ENCODE measurements around the gene MELK. TPM values are rescaled to one million over a fixed set of nuclear protein-coding genes. Genes with fewer than 3 reads are reported as not detected.

MELK gene
- polyA plus RNA-seq, 3 donors, result 19.5 to 24.0 (median 22.1) TPM

DNA sequence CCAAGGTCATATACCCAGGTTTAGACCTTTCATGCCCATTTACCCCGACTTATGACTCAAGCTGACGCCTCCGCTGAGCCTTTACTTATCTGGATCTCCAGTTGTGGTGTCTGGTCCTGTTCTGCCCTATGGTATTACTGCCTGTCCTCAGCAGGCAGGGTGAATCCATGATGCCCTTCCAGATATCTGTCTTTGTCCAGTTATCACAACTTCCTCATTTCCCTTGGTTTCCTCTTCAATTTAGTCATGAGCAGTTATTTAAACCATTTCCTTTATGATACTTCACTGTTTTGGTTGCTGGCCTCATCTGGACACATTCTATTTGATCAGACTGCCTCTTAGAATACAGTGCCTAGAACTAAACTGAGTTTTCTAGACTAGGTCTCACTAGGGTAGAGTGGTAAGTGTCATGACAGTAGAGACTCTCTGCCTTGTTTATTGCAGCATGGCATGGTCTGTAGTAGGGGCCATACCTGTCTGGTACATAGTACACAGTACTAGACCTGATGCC lies 93.3 kb downstream of the MELK start:
- DNase-seq (ENCODE audit: low read depth in 3 of 3, low spot score in 2 of 3), result no peak

DNA sequence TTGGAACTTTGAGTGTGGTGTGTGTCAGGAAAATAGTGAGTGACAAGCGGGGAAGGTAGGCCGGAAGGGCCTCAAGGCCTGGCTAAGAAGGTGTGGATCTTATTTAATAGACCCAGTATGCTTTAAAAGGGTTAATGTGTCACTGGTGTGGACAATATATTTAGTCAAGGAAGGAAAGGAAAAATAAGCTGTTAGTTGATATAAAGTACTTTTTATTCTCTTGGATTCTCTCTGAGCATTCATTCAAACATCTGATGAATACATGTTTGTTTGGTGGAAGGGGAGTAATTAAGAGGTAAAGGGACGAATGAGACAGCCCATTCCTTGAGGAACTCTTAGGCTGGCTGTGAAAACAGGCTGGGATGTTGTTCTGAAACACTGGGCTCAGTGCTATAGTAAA lies 98.9 kb downstream of the MELK start:
- no peak for DNase-seq (ENCODE audit: low read depth in 3 of 3, low spot score in 2 of 3)

DNA sequence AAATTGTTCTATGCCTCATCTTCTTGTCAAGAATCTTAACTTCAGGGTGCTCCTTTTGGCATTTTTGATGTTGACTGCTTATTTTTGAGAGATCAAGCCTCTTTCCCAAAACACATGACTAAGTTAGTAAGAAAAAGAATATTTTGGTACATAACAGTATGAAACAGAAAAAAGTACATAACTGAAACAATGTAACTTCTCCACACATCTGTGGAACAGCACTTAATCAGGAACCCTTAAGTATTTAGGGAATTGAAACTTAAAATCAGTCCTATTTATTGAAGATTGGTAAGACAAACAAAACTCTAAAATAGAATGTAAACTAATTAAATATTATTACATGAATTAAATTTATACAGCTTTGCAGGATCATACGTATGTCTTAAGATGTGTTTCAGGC lies 103.4 kb downstream of the MELK start:
- no peak for DNase-seq (ENCODE audit: low read depth in 3 of 3, low spot score in 2 of 3)

DNA sequence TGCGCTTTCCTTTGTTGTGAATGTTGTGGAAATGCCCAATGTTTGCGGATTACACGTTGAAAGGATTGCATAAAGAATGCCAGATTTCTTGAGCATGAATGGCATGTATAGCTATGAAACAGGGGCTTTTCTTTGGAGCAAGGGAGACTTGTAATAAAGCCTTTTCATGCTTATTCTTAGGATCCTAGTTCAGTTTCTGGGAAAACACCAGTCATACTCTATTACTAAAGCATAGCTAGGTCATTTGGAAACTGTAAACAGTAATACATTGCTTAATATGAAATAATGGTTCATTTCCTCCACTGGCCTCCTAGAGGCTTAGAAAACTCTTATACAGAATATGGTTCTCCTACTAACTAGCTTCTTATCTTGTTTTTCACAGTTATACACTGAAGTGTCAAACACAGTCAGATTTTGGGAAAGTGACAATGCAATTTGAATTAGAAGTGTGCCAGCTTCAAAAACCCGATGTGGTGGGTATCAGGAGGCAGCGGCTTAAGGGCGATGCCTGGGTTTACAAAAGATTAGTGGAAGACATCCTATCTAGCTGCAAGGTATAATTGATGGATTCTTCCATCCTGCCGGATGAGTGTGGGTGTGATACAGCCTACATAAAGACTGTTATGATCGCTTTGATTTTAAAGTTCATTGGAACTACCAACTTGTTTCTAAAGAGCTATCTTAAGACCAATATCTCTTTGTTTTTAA lies 104.2 kb downstream of the MELK start:
- DNase-seq (ENCODE audit: low read depth in 3 of 3, low spot score in 2 of 3), result no peak

DNA sequence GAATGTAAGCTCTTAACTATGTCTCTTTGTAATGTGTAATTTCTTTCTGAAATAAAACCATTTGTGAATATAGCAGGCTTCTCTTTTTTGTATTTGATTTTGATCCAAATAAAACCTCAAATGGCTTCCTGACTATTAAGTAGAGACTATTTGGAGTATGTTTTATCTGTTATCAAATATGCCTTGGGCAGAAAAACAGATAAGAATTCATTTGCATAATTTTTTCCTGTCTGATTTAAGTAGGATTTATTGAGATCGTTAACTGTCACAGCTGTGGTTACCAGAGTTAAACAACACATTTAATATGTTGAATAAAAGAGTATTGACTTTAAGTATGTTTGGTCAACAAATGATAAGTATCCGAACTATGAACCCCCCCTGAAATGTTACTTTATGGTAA lies 104.9 kb downstream of the MELK start:
- DNase-seq (ENCODE audit: low read depth in 3 of 3, low spot score in 2 of 3), result no peak

DNA sequence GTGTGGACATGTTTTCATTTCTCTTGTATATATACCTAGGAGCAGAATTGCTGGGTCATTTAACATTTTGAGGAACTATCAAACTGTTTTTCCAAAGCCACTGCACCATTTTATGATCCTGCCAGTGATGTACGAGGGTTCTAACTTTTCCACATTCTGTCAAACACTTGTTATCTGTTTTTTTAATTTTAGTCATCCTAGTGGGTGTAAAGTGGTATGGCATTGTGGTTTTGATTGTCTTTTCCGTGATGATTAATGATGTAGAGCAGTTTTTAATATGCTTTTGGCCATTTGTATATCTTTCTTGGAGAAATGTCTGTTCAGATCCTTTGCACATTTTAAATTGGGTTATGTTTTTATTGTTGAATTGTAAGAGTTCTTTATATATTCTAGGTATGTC lies 107.0 kb downstream of the MELK start:
- no peak for DNase-seq (ENCODE audit: low read depth in 3 of 3, low spot score in 2 of 3)

DNA sequence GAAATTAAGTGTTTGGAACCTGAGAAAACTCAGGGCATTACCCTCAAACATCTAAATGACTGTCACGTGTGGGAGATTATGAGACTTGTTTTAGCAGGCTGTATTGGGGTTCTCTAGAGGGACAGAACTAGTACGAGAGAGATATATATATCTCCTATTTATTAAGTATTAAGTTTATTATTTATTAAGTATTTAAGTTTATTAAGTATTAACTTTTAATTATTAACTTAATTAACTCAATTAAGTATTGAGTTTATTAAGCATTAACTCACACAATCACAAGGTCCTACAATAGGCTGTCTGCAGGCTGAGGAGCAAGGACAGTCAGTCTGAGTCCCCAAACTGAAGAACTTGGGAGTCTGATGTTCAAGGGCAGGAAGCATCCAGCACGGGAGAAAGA lies 113.8 kb downstream of the MELK start:
- no peak for DNase-seq (ENCODE audit: low read depth in 3 of 3, low spot score in 2 of 3)

DNA sequence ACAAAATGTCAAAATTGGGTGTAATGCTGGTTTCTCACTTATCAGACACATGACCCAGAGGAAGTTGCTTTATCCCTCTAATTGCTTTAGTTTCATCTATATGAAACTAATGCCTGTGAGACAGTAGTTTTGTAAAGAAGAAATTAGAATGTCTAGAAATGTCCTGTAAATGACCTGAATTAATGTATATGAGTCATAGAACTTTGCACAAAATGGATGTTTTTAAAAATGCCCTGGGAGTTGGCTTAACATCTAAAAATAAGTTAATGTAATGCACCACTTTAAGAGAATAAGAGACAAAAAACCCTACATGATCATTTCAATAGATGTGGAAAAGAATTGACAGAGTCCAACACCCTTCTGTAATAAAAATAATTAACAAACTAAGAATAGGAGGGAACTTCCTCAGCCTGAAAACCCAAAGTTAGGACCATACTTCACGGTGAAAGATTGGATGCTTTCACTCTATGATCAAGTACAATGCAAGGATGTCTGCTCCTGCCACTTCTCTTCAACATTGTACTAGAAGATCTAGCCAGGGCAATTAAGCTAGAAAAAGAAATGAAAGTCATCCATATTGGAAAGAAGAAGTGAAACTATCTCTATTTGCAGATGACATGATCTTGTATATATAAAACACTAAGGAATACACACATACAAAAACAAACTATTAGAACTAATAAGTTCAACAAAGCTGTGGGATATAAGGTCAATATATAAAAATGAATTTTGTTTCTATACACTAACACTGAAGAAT lies 117.9 kb downstream of the MELK start:
- no peak for DNase-seq (ENCODE audit: low read depth in 3 of 3, low spot score in 2 of 3)

DNA sequence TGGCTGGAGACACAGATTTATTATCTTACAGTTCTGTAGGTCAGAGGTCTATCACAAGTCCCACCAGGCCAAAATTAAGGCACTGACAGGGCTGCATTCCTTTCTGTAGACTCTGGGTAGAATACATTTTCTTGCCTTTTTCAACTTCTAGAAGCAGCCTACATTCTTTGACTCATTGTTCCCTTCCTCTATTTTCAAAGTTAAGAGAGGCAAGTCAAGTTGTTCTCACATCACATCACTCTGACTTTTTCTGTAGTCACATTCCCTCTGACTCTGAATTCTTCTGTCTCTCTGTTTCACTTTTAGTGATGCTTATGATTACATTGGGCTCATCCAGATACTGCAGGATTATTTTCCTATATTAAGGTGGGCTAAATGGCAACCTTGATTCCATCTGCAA lies 119.0 kb downstream of the MELK start:
- DNase-seq (ENCODE audit: low read depth in 3 of 3, low spot score in 2 of 3), result no peak

DNA sequence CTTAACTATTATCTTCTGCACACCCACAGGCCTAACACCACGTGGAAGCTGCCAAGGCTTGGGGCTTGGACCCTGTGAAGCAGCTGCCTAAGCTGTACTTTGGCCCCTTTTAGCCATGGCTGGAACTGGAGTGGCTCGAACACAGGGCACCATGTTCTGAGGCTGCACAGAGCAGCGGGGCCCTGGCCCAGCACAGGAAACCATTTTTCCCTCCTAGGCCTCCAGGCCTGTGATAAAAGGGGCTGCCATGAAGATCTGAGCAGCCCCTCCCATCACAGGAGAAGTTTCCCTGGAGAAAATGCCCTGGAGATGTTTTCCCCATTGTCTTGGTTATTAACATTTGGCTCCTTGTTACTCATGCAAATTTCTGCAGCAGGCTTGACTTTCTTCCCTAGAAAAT lies 126.3 kb downstream of the MELK start:
- no peak for DNase-seq (ENCODE audit: low read depth in 3 of 3, low spot score in 2 of 3)

DNA sequence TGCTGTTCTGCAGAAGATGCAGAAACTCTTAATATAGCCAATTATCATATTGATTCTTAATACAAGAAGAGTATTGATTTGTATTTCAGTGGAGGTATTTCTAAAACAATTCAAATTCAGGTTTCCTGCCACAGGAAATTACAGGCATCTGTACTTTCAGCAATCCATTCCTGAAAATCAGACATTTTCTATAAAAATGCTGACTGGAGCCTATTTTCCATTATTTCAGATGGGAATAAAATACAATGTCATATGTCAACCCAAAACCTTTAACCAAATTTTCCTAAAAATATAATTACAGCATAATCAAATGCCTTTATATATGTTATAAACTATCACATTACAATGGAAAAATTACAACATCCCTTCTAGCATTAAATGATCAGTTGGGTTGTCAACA lies 131.5 kb downstream of the MELK start:
- no peak for DNase-seq (ENCODE audit: low read depth in 3 of 3, low spot score in 2 of 3)

DNA sequence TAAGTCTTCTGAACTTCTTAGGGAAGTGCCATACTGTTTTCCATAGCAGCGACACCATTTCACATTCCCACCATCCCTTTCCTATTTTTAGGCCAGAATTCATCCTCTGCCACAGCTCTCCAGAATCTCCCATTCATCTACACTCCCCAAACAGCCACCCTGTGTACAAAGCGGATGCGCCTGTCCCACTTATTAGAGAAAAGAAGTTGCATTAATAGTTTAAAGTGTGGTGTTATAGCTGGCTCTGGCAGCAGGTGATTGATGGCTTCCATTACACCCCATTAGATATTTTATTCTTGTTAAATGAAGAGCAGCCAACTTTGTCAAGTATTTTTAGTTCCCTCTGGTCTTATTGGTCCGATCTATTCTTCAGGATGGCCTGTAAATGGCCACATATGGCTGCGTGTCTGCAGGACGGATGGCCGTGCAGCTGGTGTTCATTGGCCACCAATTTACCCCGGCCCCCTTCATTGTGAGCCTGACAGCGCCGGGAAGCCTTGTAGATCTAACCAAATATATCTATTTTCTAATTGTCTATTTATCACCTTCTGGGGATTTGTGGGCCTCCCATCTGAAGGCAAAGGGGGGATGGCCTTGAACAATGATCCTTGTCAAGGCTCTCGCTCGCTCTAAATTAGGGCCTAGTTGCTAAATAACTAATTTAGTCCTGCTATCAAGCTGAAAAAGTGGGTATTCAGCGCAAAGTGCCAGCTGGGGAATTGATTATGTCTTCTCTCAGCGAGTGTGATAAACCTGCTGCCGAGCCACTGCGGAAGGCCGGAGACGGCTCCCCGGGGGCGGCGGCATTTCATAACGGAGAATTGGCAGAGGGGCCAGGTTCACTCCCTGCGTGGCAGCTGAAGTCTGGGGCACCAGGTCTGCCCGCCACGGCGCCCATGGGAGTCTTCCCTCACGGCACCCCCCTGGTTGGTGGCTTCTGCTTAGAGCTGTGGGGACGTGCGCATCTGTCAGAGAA lies 141.1 kb downstream of the MELK start:
- DNase-seq (ENCODE audit: low read depth in 3 of 3, low spot score in 2 of 3), result no peak

DNA sequence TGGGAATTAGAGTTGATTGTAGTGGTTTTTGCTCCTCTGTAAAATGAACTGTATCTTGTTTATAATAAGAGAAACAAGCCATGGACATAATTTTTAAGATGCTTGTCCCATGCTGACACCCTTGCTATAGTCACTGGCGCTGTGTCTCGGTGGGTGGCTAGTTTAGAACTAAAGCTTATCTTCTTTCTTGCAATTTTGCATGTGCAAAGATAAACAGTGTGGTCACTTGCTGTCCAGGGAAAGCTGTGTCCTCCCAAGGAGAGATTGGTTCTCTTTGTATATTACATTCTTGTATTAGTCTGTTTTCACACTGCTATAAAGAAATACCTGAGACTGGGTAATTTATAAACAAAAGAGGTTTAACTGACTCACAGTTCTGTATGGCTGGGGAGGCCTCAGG lies 143.8 kb downstream of the MELK start:
- DNase-seq (ENCODE audit: low read depth in 3 of 3, low spot score in 2 of 3), result no peak

DNA sequence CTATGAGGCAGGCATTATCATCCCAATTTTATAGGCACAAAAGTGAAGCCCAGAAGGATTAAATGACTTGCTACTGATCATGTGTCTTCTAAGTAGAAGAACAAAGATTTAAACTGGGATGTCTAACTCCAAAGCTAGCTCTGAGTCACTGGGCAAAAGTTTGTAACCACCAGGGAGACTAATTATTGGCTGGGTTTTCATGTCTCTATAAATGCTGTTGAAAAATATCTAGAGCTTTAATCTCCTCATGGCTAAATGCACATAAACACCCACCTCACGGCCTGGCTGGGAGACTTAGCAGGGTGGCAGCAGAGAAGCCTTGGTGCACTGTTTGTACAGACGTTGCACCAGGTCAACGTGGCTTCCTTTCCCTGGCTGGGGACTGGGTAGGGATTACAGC lies 144.6 kb downstream of the MELK start:
- no peak for DNase-seq (ENCODE audit: low read depth in 3 of 3, low spot score in 2 of 3)

DNA sequence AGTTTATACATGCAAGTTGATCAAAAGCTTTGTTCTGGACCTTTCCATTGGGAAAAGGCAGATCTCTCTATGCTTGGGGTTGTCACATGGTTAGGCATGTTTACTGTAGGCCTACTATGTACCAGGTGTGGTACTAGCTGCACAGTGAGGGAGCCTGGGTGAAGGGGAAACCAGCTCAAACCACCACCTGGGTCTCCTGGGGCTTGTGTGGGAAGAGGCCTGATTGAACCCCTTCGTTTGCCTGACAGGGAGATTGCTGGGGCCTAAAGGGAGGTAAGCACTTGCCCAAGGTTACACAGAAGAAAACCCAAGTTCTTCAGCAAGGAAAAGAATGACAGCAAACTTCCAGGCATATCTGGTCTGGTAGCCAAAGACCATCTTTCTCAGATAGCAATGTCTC lies 145.9 kb downstream of the MELK start:
- DNase-seq (ENCODE audit: low read depth in 3 of 3, low spot score in 2 of 3), result no peak

DNA sequence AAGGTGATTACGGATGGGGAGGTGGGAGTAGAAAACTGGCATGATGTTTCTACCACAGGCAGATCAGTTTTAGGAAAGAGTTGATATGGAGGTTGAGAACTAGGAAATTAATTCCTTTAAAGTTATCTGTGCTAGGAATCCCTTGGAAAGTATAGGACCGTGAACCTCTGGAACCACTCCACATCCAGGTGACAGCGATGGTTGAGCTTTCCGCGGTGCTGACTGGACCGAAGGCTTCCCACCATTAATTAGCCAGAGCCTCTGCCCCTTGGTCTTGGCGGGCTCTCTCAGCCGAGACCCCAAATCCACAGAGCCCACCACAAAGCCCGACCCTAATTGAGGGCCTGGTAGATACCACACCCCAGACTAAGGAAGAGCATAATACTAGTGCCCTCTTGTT lies 147.3 kb downstream of the MELK start:
- DNase-seq (ENCODE audit: low read depth in 3 of 3, low spot score in 2 of 3), result no peak

DNA sequence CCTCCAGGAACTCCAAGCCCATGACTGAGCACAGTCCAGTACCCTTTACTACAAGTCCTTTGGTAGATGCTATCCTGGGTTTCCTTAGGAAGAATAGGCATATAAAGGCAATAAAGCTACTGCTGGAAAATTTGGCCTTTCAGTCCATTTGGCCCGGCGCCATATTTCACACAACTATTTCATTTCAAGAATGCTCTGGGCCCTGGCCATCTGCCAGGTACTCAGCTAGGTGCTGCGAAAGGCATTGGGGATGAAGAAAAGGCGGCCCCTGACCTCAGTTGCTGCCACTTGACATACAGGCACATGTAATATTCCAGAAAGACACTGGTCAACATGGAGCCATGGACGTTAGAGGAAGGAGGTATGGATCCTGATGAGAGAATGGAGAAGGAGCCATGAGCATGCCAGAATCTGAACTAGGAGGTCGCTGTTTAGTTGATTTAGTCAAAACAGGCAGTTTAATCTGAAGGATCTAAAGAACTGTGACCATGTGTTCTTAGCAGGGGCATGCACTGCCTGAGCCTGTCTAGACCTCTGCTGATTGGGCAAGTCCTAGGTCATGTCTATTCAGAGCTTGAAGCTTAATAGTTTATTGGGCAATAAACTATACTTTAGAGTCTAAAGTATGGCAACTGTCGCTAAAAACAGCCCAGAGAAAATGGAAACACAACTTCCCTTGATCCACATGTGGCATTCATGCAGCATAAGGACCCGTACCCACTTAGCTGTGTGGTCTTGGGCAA lies 149.3 kb downstream of the MELK start:
- DNase-seq (ENCODE audit: low read depth in 3 of 3, low spot score in 2 of 3), result no peak

DNA sequence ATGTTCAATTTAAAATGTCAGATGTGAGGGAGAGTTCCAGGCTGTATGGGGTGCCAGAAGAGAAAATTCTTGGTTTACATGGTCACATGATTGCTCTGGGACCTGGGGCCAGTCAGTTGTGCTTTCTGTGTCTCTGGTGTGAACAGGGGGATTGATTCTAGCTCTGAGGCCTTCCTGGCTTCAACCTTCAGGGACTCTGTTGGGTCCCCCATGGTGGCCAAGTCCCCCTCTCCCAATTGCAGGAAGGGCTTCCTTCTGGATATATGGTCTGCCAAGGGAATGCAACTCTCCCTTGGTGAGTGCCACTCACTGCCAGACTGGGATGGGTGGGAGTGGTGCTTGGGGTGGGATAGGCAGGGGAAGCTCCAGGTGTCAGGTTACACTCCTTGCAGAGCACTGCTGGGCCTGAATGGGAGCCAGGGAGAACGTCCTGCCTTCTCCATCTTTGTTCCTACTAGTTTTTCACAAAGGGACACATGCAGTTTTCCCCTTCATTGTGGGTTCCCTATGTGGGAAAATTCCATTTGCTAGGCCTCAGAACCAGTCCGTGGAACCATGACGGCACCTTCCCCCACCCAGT lies 153.2 kb downstream of the MELK start:
- DNase-seq (ENCODE audit: low read depth in 3 of 3, low spot score in 2 of 3), result no peak
